Stimulated activated CD8-positive, alpha-beta memory T cell treated with anti-CD3 and anti-CD28 coated beads, Interleukin-4, amount 100 ng/mL, for 4 hours (primary cell): Measurements from ENCODE around the gene PDGFC.
"Not testable (repeated sequence)": the region's sequence is repeated elsewhere in the genome, so short reads cannot be mapped to it uniquely, and the experiment has no call there.

Experiments used
- DNase-seq, 2 donors: peaks; one replicate each; pipeline ENCODE4 v3.0.0-alpha.2; 2020; ENCODE audit warnings: low read depth in 2 of 2, low spot score in 1 of 2

Gene PDGFC

GRCh38 chr4:156909010-156909409 lies 62.6 kb downstream of the PDGFC start:
- DNase-seq = no peak

GRCh38 chr4:156906325-156906724 lies 65.3 kb downstream of the PDGFC start:
- DNase-seq = no peak

GRCh38 chr4:156901871-156902270 lies 69.7 kb downstream of the PDGFC start:
- DNase-seq = no peak

- no peak for DNase-seq
These were observed 73.1 kb downstream of the PDGFC start for GRCh38 chr4:156898373-156899117.

- DNase-seq = no peak
These were observed 75.1 kb downstream of the PDGFC start for GRCh38 chr4:156896527-156896926.

- DNase-seq = no peak
These were observed 77.4 kb downstream of the PDGFC start for GRCh38 chr4:156894234-156894633.

GRCh38 chr4:156892805-156893204 lies 78.8 kb downstream of the PDGFC start:
- no peak for DNase-seq

GRCh38 chr4:156889616-156890594 lies 81.7 kb downstream of the PDGFC start:
- no peak for DNase-seq

GRCh38 chr4:156888762-156889161 lies 82.8 kb downstream of the PDGFC start:
- no peak for DNase-seq

GRCh38 chr4:156886481-156886880 lies 85.1 kb downstream of the PDGFC start:
- DNase-seq = no peak

GRCh38 chr4:156885374-156885773 lies 86.2 kb downstream of the PDGFC start:
- DNase-seq = no peak

GRCh38 chr4:156884183-156884582 lies 87.4 kb downstream of the PDGFC start:
- no peak for DNase-seq

GRCh38 chr4:156875704-156876103 lies 95.9 kb downstream of the PDGFC start:
- no peak for DNase-seq

- no peak for DNase-seq
These were observed 96.5 kb downstream of the PDGFC start for GRCh38 chr4:156875055-156875454.

- DNase-seq = no peak
These were observed 97.8 kb downstream of the PDGFC start for GRCh38 chr4:156873799-156874198.

GRCh38 chr4:156870861-156871260 lies 100.7 kb downstream of the PDGFC start:
- DNase-seq = no peak

GRCh38 chr4:156870131-156870530 lies 101.5 kb downstream of the PDGFC start:
- no peak for DNase-seq

GRCh38 chr4:156866088-156866487 lies 105.5 kb downstream of the PDGFC start:
- DNase-seq = not testable (repeated sequence)

GRCh38 chr4:156865451-156865850 lies 106.1 kb downstream of the PDGFC start:
- no peak for DNase-seq

- DNase-seq = no peak
These were observed 113.5 kb downstream of the PDGFC start for GRCh38 chr4:156858071-156858470.

GRCh38 chr4:156838761-156839160 lies 132.8 kb downstream of the PDGFC start:
- no peak for DNase-seq
